Neural progenitor cell (in vitro differentiated cells): ENCODE measurements around the gene CFAP97D1. TPM values are rescaled to one million over a fixed set of nuclear protein-coding genes. Genes with fewer than 3 reads are reported as not detected.

ENCODE experiments used
- DNase-seq: peaks from one replicate; pipeline ENCODE4 v3.0.0-alpha.2; 2016; ENCODE audit warnings: low spot score
- H2AFZ ChIP-seq: fragments of 200-600 bp; sonication (generic); replicated peaks from 2 replicates; pipeline ENCODE4 v1.6.1; 2016; ENCODE audit warnings: antibody characterized with exemption
- H3F3A ChIP-seq: fragments of 200-600 bp; sonication (generic); 2 replicates; pipeline ENCODE4 v1.6.1; 2016; ENCODE audit warnings: antibody characterized with exemption, low read depth
- H3K27ac ChIP-seq: fragments of 200-600 bp; sonication (generic); 2 replicates; pipeline ENCODE4 v1.5.1; 2016; ENCODE audit warnings: mild to moderate bottlenecking
- H3K27me3 ChIP-seq: fragments of 200-600 bp; sonication (generic); 2 replicates; pipeline ENCODE4 v1.6.1; 2016; ENCODE audit warnings: mild to moderate bottlenecking, moderate library complexity
- H3K36me3 ChIP-seq: fragments of 200-600 bp; sonication (generic); 2 replicates; pipeline ENCODE4 v1.5.1; 2016
- H3K4me1 ChIP-seq: fragments of 200-600 bp; sonication (generic); 2 replicates; pipeline ENCODE4 v1.6.1; 2016; ENCODE audit warnings: mixed run types
- H3K4me2 ChIP-seq: fragments of 200-600 bp; sonication (generic); 2 replicates; pipeline ENCODE4 v1.6.1; 2016
- H3K4me3 ChIP-seq: fragments of 200-600 bp; sonication (generic); 2 replicates; pipeline ENCODE4 v1.5.1; 2016
- H3K79me2 ChIP-seq: fragments of 200-600 bp; sonication (generic); 2 replicates; pipeline ENCODE4 v1.6.1; 2016; ENCODE audit warnings: low read depth
- H3K9ac ChIP-seq: fragments of 200-600 bp; sonication (generic); 2 replicates; pipeline ENCODE4 v1.6.1; 2016
- H3K9me3 ChIP-seq: fragments of 200-600 bp; sonication (generic); 2 replicates; pipeline ENCODE4 v1.5.1; 2016; ENCODE audit warnings: low read depth
- H4K20me1 ChIP-seq: fragments of 200-600 bp; sonication (generic); 2 replicates; pipeline ENCODE4 v1.6.1; 2016; ENCODE audit warnings: low read depth
- H3K27ac Mint-ChIP-seq: 3 replicates; pipeline ENCODE4 v1.8.0; 2021; ENCODE audit warnings: mixed read lengths
- H3K27me3 Mint-ChIP-seq: 2 replicates; pipeline ENCODE4 v1.8.0; 2022; ENCODE audit warnings: low read depth, mild to moderate bottlenecking, inconsistent platforms, moderate library complexity, mixed read lengths; ENCODE audit not compliant: insufficient read depth
- H3K36me3 Mint-ChIP-seq: 3 replicates; pipeline ENCODE4 v1.8.0; 2021; ENCODE audit warnings: mixed read lengths
- H3K4me1 Mint-ChIP-seq: 3 replicates; pipeline ENCODE4 v1.8.0; 2021; ENCODE audit warnings: mixed read lengths
- H3K4me3 Mint-ChIP-seq: 3 replicates; pipeline ENCODE4 v1.8.0; 2021; ENCODE audit warnings: mild to moderate bottlenecking, moderate library complexity, mixed read lengths
- H3K9me3 Mint-ChIP-seq: 3 replicates; pipeline ENCODE4 v1.8.0; 2020; ENCODE audit warnings: mixed read lengths
- EZH2 ChIP-seq: fragments of 200-600 bp; sonication (generic); IDR thresholded peaks from 2 replicates; pipeline ENCODE4 v1.6.1; 2017; ENCODE audit warnings: antibody characterized with exemption, mild to moderate bottlenecking, moderate library complexity
- EZH2phosphoT487 ChIP-seq: fragments of 200-600 bp; sonication (generic); IDR thresholded peaks from 2 replicates; pipeline ENCODE4 v1.6.1; 2017; ENCODE audit warnings: antibody characterized with exemption
- total RNA-seq: library from RNA; depleted of rRNA; stranded (reverse); fragments of >200 nt; gene quantifications from 2 replicates; pipeline ENCODE4 v1.2.3, GENCODE V29; 2015; ENCODE audit warnings: low replicate concordance
- TF ChIP-seq, protein P1 (sequence below): fragments of 200-600 bp; sonication (generic); IDR thresholded peaks from 2 replicates; pipeline ENCODE4 v1.5.1; 2017; ENCODE audit warnings: antibody characterized with exemption, mild to moderate bottlenecking

The CFAP97D1 gene
- total RNA-seq, 1 donor from 2014 or later, result not detected

DNA sequence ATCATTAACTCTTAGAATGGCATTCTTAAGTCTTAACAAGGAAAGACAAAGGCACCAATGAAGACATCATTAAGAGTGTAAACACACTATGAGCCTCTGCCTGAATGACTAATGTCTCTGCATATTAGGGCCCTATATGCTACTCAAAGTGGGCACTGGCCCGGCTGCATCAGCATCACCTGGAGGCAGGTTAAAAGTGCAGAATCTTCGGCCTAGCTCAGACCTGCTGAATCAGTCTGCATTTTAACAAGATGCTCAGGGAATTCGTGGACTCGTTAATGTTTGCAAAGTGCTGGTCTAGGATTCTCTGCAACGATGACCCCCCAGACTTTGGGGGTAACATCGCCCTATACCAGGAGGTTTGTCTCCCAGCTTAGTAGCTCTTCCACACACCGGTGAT lies 46.0 kb downstream of the CFAP97D1 start:
- Histone ChIP-seq H4K20me1 (no peaks in the 10 kb centered on the region), H3K4me3 (no peak overlapping the region), H3K79me2 (no peaks in the 10 kb centered on the region), H2AFZ (no peak overlapping the region), H3K9ac (no peak overlapping the region), H3K9me3 (no peaks in the 10 kb centered on the region), H3K4me2 (no peak overlapping the region), H3K36me3 (no peaks in the 10 kb centered on the region), H3F3A (no peaks in the 10 kb centered on the region), H3K4me1 (no peaks in the 10 kb centered on the region), H3K27ac (no peak overlapping the region), H3K27me3 (peaks cover 2% of the 10 kb centered on the region)
- Mint-ChIP-seq H3K4me3 (no peak overlapping the region), H3K27me3 (peaks cover 8% of the 10 kb centered on the region), H3K36me3 (peaks cover 2% of the 10 kb centered on the region), H3K27ac (no peak overlapping the region), H3K4me1 (peaks cover 9% of the 10 kb centered on the region), H3K9me3 (no peaks in the 10 kb centered on the region)
- no peak for DNase-seq
- TF ChIP-seq, protein P1, sequence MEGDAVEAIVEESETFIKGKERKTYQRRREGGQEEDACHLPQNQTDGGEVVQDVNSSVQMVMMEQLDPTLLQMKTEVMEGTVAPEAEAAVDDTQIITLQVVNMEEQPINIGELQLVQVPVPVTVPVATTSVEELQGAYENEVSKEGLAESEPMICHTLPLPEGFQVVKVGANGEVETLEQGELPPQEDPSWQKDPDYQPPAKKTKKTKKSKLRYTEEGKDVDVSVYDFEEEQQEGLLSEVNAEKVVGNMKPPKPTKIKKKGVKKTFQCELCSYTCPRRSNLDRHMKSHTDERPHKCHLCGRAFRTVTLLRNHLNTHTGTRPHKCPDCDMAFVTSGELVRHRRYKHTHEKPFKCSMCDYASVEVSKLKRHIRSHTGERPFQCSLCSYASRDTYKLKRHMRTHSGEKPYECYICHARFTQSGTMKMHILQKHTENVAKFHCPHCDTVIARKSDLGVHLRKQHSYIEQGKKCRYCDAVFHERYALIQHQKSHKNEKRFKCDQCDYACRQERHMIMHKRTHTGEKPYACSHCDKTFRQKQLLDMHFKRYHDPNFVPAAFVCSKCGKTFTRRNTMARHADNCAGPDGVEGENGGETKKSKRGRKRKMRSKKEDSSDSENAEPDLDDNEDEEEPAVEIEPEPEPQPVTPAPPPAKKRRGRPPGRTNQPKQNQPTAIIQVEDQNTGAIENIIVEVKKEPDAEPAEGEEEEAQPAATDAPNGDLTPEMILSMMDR, result no peak
- TF ChIP-seq EZH2 (no peak), EZH2phosphoT487 (no peak)

DNA sequence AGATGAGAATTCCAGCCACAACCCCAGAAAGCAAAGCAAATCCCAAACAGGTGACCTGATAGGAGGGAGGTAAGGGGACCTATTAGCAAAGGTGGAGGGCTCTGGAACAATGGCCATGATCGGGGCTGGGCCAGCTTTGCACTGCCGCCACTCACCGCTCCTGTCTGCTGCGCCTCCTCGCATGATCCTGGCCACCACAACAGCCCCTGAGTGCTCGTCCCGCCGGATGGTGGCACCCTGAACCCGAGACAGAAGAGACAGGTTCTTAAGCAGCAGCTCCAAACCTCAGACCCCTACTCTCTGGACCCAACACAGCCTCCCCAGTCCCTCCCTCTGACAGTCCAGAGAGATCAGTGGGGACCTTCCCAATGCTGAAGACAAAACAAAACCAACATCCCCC lies 47.4 kb downstream of the CFAP97D1 start:
- Histone ChIP-seq H3K27me3 (peaks cover 15% of the 10 kb centered on the region), H3K79me2 (no peaks in the 10 kb centered on the region), H3K27ac (no peak overlapping the region), H3K9me3 (no peaks in the 10 kb centered on the region), H4K20me1 (no peaks in the 10 kb centered on the region), H3K4me3 (no peak overlapping the region), H3K36me3 (no peaks in the 10 kb centered on the region), H3K9ac (no peak overlapping the region), H2AFZ (no peak overlapping the region), H3K4me1 (peaks cover 8% of the 10 kb centered on the region), H3K4me2 (no peak overlapping the region), H3F3A (peaks cover 7% of the 10 kb centered on the region)
- Mint-ChIP-seq H3K9me3 (no peaks in the 10 kb centered on the region), H3K27me3 (peaks cover 10% of the 10 kb centered on the region), H3K27ac (no peak overlapping the region), H3K4me1 (peaks cover 19% of the 10 kb centered on the region), H3K4me3 (no peak overlapping the region), H3K36me3 (peaks cover 2% of the 10 kb centered on the region)
- no peak for TF ChIP-seq EZH2
- TF ChIP-seq, protein P1, result no peak
- no peak for TF ChIP-seq EZH2phosphoT487
- DNase-seq, result no peak

DNA sequence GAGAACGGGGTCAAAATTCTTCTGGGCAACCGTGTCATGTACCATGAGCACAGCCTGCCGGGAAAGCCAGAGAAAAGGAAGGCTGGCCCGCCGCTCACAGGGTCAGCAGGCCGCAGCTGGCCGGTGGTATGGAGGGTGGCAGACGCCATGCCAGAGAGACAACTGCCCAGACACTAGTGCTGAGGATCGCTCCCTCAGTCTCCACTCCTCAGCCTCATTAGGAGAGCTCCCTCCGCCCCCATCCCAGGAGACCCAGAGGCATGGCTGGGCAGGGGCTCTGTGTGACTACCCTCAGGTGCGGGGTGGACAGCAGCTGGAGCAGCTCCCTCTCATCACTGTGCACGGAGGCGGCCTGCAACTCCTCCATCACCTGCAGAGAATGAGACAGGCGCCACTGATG lies 49.5 kb downstream of the CFAP97D1 start:
- H3K9me3 ChIP-seq, result no peaks in the 10 kb centered on the region
- H3K9ac ChIP-seq, result no peak overlapping the region
- no peak overlapping the region for H2AFZ ChIP-seq
- H3F3A ChIP-seq, result peaks cover 20% of the 10 kb centered on the region
- no peaks in the 10 kb centered on the region for H3K36me3 ChIP-seq
- Mint-ChIP-seq H3K4me3 (no peak overlapping the region), H3K27me3 (peaks cover 19% of the 10 kb centered on the region), H3K4me1 (peaks cover 26% of the 10 kb centered on the region), H3K36me3 (peaks cover 7% of the 10 kb centered on the region), H3K27ac (no peak overlapping the region), H3K9me3 (peaks cover 10% of the 10 kb centered on the region)
- H3K4me2 ChIP-seq, result no peak overlapping the region
- no peak for DNase-seq
- peaks cover 36% of the 10 kb centered on the region for H3K27me3 ChIP-seq
- H3K27ac ChIP-seq, result no peak overlapping the region
- TF ChIP-seq EZH2 (no peak), EZH2phosphoT487 (no peak)
- TF ChIP-seq, protein P1, result no peak
- no peak overlapping the region for H3K4me3 ChIP-seq
- no peaks in the 10 kb centered on the region for H3K79me2 ChIP-seq
- no peaks in the 10 kb centered on the region for H4K20me1 ChIP-seq
- peaks cover 8% of the 10 kb centered on the region for H3K4me1 ChIP-seq
